GM18502 (cell line): ENCODE results near the gene TRIM24.

ENCODE experiments used
- ATAC-seq: cut with Tn5 transposase; IDR thresholded peaks from one replicate; pipeline ENCODE4 v1.9.1; 2021; ENCODE audit warnings: mild to moderate bottlenecking; ENCODE audit not compliant: unreplicated experiment, poor library complexity

Gene TRIM24

DNA sequence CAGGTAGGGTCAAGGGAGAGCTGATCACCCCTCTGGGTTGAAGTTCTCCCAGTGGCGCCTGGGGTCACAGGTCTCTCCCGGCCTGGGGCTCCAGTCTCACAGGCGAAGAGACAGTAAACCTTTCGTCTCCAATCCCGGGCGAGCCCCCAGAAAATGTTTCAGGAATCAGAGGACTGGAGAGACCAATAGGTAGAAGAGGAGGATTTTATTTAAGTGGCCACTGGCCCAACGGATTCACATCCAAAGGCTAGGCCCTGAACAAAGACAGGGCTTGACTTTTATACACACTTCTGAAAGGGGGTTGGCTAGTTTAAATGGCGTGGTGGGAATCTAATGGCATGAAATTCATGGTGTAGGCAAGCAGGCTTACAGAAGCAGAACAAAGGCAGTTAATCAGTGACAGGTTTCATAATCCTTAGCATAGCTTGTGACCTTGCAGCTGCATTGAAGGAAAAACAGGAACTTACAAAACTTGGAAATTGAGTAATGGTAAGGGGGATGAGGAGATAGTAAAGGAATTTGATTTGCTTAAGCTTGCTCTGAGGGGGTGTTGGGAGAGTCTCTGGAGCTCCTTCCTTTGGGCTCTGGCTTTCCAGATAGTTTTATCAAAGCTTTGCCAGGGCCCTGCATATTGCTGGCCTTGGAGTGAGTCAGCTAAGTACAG is 105.5 kb downstream of the TRIM24 start:
- ATAC-seq: no peak

DNA sequence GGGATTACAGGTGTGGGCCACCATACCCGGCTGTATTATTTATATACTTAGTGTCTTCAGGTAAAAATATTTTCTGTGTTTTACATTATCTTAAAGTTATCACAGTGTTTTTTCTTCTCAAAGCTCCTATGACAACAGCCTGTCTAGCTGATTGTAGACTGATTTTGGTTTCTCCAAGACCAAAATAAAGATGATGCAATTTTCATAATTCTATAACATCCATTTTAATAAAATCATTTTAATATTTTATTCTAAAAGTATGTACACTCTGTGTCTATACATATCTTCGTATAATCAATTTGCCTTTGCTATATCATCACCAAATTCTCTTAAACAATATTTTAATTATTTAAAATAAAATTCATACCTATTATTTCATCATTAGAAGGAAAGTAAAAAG is 108.6 kb downstream of the TRIM24 start:
- ATAC-seq: no peak

DNA sequence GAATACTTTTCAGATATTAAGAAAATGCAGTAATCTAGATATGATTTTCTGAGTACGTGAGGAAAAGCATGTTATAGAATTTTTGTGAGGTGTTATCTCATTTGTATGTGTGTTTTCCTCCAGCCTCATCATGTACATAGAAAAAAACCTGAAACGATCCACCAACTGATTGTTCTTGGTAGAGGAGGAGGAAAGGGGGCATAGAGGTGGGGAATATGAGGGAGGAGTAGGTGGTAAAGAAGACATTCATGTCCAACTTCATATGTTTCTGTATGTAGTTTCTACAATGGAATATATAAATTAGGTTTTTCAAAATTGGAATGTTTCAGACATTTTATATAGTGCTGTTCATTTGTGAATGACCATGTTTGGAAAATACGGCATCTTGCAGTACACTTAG is 109.4 kb downstream of the TRIM24 start:
- no peak for ATAC-seq

DNA sequence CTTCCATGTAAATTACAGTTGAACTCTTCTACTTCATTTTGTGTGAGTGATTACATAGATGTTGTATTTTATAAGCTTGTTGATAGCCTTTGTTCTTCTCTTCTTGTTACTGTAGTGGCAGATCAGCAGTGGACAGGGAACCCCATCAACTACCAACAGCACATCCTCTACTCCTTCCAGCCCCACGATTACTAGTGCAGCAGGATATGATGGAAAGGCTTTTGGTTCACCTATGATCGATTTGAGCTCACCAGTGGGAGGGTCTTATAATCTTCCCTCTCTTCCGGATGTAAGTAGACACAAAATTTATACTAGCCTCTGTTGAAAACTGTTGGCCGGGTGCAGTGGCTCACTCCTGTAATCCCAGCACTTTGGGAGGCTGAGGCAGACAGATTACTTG is 110.7 kb downstream of the TRIM24 start:
- ATAC-seq: no peak

DNA sequence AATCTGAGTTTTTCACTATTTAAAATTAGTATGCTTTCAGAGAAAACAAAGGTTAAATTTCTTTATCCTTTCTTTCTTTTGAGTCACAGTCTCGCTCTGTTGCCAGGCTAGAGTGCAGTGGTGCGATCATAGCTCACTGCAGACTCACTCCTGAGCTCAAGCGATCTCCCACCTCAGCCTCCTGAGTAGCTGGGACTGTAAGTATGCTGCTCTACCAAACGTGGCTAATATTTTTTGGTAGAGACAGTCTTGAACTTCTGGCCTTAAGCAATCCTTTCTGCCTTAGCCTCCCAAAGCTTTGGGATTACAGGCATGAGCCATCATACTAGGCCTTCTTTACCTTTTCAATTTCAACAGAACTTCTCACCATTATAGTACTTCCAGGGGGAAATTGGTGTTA is 113.7 kb downstream of the TRIM24 start:
- no peak for ATAC-seq

DNA sequence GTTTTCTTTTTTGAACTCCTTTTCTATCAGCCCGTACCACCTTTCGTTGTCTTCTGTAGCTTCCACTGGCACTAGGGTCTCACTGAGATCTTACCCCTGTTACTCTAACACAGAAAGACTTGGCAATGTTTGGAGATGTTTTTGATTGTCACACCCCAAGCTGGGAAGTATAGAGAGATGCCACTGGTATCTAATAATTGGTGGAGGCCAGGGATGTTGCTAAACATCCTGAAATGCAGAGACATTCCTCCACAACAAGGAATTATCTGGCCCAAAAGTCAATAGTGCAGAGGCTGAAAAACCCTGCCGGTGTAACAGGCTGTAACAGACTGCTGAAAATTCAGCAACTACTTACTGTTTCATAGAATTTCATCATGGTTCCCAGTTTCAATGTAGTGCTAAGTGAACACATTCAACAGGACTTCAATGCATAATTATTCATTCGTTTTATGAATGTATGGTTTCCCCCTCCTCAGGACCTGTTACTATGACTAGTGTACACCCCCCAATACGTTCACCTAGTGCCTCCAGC is 115.9 kb downstream of the TRIM24 start:
- no peak for ATAC-seq

DNA sequence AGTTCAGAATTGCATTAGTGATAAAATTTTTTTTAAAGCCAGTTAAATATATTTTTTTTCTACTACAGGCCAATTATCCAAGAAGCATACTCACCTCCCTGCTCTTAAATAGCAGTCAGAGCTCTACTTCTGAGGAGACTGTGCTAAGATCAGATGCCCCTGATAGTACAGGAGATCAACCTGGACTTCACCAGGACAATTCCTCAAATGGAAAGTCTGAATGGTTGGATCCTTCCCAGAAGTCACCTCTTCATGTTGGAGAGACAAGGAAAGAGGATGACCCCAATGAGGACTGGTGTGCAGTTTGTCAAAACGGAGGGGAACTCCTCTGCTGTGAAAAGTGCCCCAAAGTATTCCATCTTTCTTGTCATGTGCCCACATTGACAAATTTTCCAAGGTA is 119.1 kb downstream of the TRIM24 start:
- ATAC-seq: no peak

DNA sequence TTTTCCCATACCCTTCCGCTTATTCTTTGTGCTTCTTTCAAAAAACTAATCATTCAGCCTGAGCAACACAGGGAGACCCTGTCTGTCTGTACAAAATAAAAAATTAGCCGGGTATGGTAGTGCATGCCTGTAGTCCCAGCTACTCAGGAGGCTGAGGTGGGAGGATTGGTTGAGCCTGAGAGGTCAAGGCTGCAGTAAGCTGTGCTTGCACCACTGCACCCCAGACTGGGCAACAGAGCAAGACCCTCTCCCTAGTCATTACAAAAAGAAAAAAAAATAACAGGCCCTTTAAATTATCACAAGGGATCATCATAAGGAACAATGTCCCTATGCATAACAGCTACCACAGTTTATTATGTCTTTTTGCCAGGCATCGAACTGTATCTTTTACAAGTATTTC is 119.6 kb downstream of the TRIM24 start:
- ATAC-seq: no peak

DNA sequence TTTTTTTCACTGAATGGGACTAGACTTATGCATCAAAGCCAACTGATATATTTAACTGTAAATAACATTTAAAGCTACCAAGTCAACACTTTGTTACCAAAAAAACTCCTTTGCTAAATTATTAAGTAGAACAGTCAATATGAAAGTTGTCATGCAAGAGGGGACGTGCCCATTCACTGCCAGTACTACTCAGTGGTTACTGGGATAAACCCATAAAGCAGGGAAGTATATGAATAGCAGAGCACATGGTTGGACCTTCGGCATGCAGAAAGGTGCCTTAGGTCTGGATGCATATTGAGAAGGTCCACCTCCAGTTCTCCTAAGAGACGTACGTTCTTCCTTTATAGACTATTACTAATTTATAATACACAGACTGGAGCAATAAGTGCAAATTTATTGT is 121.0 kb downstream of the TRIM24 start:
- no peak for ATAC-seq

DNA sequence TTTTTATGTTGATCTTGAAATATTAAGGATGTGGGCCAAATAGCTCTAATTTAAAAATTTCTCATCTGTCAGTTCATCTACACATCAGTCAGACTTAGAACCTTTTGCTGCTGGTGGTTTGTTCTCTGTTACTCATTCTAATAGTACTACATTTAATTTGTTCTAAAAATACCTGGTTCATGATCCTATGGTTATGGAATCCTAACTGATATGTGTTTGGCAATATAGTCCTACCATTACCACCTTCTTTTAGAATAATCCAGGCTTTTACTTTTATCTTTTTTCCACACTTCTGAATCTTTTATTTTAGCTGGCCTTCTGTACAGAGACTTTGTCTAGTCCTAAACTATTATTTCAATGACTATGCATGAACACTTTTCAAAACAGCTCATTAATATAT is 124.2 kb downstream of the TRIM24 start:
- ATAC-seq: no peak

DNA sequence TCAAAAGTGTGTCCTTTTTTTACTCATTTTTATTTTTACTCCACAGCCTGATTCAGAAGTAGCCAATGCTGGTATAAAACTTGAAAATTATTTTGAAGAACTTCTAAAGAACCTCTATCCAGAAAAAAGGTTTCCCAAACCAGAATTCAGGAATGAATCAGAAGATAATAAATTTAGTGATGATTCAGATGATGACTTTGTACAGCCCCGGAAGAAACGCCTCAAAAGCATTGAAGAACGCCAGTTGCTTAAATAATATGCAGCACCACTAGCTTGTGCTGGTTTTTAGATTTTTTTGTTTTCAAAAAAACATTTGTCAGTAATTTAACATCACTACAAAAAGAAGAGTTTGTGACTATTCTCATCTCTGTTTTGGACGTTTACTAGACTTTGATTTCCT is 124.6 kb downstream of the TRIM24 start:
- no peak for ATAC-seq

DNA sequence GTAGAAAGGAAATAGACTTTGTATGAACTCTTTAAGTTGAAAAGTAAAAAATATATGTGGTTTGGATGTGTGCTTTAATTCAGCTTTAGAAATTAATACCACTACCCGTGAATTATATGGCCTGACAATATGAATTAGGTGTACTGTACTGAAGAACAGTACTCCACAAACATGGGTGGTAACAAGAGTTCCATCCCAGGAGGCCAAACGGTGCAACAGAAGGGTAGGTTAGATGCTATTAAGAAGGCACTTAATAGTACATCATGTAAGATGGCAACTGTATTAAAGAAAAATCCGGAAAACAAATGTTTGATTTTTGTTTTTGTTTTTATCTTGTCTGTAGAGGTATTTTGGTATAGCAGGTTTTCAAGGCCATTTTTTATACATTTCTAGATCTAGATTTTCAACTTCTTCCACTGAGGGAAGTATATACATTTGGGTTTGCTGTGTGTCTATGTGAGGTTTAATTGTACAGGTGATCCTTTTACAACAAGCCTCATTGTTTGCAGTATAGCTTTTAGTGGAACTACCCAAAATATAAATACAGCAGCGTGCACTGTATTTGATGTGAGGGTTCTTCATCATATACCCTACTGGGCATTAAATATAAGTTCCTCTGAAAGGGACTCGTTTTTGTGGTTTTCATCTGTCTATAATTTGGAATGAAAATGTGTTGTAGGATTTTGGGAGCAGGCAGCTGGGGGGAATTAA is 125.4 kb downstream of the TRIM24 start:
- no peak for ATAC-seq

DNA sequence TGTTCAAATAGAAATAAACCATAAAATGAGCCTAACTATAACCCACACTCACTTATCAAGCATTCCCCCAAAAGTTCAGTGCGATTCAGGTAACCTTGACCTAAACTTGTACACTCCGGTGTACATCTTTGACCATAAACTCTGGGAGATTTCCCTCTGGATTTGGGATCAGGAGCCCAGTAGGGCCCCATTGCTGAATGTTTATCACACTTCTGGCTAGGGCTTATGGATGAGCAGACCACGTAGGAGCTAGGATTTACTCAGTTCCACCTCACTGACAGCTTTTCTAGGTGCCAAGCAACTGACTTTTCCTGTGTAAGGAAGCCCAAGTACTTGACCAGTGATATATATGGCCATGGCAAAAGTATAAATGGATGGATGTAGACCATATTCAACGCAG is 127.4 kb downstream of the TRIM24 start:
- no peak for ATAC-seq

DNA sequence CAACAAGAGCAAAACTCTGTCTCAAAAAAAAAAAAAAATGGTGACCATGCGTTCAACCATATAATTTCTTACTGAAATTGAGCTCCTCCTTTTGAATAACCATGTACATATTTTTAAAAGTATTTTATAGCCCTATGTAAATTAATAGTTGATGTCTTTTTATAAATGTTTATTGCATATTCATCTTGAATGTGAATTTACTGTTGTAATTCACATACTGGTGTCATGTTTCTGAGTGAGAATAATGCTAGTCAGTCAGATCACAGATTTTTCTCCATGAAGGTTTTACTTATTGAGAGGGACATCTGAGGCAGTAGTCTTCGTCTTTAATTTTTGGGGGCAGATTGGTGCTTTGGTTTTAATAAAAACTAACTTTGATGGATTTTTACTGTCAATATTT is 128.9 kb downstream of the TRIM24 start:
- no peak for ATAC-seq

DNA sequence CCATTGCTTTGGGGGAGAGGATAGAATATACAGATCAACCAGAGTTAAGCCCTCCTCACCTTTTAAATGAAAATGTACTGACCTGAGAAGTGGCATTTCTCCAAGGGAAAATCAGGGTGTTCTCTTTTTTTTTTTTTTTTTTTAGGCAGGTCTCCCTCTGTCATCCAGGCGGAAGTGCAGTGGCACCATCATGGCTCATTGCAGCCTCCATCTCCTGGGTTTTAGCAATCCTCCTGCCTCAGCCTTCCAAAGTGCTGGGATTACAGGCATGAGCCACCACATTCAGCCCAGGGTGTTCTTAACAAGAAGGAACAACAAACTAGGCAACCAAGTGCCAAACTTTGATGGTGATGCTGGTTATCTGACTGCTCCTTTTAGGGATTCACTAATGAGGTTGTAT is 130.1 kb downstream of the TRIM24 start:
- ATAC-seq: no peak

DNA sequence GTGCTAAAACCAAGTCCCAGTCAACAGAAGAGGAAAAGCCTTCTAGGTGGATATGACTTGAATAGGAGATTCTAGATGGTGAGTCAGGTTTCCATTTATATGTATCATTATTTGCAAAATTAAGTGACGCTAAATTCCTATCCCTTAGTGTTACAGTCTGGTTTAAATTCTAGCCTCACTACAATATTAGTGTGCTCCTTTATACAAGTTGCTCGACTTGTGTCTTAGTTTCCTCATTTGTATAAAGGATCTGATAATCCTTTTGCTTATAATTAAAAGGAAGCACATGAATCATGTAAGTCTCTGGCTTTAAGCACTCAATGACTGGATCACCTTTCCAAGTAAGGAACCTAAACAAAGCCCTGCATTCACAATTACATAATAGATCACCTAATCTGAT is 135.4 kb downstream of the TRIM24 start:
- no peak for ATAC-seq

DNA sequence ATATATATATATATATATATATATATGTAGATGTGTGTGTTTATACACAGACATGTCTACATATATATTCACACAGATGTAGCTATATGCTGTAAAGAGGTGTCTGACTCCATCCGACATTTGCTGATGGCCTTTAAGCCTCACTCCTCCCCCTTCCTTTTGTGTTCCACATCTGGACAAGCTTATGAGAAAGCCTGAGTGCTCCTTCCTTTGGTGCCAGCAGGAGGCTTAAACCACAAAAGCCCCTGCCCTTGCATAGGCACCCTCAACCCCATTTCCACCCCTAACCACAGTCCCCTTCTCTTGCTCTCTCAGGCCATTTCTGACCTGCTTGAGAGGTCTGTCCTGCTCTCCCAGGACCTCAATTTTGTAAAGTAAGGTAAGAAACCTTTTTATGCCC is 142.4 kb downstream of the TRIM24 start:
- ATAC-seq: no peak

DNA sequence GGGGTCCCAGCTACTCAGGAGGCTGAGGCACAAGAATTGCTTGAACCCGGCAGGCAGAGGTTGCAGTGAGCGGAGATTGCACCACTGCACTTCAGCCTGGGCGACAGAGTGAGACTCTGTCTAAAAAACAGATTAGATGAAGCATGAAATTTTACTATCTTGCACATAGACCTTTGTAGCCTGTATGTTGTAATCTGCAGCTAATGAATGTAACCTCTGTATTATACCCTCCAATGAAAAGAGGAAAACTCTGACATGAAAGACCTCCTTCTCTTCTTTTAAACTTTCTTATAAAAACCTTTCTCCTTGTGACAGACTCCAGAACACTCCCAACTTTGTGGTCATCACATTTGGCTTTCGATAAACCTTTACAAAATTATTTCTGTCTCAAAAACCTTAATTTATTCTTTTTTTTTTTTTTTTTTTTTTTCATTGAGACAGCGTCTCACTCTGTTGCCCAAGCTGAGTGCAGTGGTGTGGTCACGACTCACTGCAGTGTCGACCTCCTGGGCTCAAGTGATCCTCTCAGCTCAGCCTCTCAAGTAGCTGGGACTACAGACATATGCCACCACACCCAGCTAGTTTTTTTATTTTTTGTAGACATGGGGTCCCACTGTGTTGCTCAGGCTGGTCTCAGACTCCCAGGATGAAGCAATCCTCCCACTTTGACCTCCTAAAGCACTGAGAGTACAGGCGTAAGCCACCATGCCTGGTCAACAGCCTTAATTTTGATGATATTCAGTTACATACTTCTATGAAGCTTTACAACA is 143.7 kb downstream of the TRIM24 start:
- ATAC-seq: no peak

DNA sequence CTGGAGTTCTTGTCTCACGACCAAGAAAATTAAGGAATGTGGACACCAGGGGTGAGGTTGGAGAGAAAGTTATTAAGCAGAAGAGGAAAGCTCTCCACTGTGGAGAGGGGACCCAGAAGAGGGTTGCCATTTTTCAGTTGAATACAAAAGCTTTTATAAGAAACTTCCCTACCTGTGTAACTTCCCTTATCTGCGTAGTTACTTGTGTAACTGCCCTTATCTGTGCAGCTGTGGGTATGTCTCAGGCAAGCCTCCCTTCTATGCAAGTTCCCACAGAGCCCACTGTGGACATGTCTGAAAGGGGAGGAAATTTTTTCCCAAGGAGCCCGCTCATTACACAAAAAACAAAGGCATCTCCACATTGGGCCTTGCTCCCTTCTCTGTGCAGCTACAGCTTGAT is 146.2 kb downstream of the TRIM24 start:
- no peak for ATAC-seq

DNA sequence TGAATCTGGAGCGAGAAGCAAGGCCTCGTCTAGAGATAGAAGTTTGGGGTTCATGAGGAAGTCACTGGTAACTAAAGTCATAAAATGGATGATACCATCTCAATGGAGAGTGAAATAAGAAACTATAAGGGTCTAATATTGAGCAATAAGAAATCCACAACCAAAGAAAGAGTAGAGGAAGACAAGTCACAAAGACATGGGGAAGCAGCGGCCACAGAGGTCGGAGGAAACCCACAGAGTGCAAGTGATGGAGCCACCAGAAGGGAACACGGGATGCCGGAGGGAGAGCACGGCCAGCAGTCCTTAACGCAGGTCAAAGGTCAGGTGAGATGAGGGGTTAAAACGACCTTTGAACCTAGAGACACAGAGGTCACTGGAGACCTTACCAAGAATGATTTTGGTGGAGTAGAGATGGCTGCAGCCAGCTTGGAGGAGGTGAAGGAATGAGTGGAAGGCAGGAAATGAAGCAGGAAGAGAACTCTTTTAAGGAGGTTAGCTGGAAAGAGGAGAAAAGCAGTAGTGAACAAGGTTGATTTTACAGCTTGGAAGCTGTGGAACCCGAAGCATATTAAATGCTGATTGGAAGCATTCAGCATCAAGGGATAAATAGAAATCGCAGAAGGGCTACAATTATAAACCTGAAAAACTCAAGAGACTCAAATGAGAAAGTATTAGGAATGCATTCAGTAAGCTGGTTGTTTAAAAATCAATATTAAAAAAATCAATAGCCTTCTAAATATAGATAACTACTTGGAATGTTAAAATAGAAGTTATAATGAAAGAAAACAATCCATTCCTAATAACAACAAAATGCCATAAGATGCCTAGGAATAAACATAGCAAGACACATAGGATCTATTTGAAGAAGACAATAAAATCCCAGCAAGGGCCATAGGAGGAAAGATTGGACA is 147.4 kb downstream of the TRIM24 start:
- ATAC-seq: no peak
